Activated CD4-positive, alpha-beta T cell treated with anti-CD3 and anti-CD28 coated beads, Interleukin-2, amount 50 U/mL, for 48 hours (primary cell): Measurements from ENCODE around the gene CCDC170.

Source experiments
- DNase-seq, 2 experiments: peaks; one replicate each; pipeline ENCODE4 v3.0.0-alpha.2; 2020

CCDC170 gene

GRCh38 chr6:151661509-151661908 lies 167.7 kb downstream of the CCDC170 start:
- DNase-seq, result no peak

- DNase-seq, result no peak
Observed at GRCh38 chr6:151661928-151662327, 168.1 kb downstream of the CCDC170 start.

- DNase-seq, result no peak
Observed at GRCh38 chr6:151663559-151663958, 169.7 kb downstream of the CCDC170 start.

DNA sequence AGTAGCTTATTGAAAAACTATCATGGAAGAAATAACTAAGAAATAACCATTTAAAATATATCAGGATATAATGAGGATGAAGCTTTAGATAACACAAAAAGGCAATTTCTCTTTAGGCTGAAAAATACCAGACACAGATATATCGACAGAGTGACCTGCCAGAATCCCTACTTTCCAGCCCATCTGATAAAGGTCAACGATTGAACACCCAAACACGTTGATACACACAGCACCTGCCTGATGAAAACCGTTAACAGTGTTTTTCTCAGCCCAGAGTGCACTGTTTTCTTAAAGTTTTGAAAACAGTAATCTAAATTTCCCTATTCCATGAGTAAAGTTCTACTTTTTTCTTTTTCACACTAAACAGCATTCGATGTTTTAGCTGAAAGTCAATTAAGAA lies 170.6 kb downstream of the CCDC170 start:
- no peak for DNase-seq

GRCh38 chr6:151665329-151665728 lies 171.5 kb downstream of the CCDC170 start:
- no peak for DNase-seq

DNA sequence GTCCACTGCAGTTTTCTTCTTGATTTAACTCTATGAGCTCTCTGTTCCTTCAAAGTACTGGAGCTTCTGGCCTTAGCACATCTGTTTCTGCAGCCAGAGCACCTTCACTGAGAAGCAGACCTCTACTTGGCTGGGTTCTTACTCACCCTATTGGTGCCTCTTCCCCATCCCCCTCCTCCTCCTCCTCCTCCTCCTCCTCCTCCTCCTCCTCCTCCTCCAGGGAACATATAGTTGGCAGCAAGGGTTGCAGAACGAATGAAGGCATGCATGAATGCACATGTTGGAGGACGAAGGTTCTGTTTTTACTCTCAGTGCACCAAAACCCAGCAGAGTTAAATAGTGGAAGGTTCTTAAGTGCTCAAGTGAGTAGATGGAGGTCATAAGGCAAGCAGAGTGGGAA lies 172.7 kb downstream of the CCDC170 start:
- no peak for DNase-seq

DNA sequence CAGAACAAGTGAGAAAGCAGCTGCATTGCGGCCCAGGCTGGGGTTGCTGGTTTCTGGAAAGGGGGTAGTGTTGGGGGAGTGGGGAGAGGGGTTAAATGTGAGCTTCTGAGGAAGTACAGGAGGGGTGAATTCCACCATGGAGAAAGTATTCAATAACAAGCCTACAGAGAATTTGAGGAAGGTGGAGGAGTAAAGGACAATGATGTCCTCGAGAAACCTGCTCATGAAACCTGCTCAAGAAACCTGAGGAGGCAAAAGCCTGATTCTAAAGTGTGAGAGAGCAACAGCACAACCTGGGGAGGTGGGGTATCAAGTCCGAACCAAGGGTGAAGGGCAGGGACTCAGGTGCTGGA lies 175.4 kb downstream of the CCDC170 start:
- no peak for DNase-seq

DNA sequence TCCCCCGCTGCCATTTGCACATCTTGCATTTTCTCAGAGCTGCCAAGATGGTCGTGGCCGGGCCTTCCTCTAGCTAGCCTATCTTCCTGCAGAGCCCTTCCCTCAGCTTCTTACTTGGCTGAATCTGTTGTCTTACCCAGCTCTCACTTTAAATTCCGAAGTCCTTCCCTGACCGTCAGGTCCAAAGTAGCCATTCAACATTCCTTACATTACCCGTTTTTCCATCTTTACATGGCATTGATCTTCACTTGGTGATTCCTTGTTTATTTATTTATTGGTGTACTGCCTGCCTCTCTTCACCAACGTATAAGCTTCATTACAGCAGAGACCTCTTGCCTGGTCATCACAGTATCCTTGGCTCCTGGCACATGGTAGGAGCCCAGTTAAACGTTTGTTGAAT lies 176.3 kb downstream of the CCDC170 start:
- DNase-seq, result no peak
